GM12801 (cell line): ENCODE data around the gene HAUS7.

ENCODE experiments used
- TF ChIP-seq, protein P1 (sequence below): IDR thresholded peaks from one replicate; pipeline ENCODE4 v1.5.1; 2011; ENCODE audit warnings: control low read depth; ENCODE audit not compliant: insufficient read length; ENCODE audit errors: extremely low read depth

The HAUS7 gene

DNA sequence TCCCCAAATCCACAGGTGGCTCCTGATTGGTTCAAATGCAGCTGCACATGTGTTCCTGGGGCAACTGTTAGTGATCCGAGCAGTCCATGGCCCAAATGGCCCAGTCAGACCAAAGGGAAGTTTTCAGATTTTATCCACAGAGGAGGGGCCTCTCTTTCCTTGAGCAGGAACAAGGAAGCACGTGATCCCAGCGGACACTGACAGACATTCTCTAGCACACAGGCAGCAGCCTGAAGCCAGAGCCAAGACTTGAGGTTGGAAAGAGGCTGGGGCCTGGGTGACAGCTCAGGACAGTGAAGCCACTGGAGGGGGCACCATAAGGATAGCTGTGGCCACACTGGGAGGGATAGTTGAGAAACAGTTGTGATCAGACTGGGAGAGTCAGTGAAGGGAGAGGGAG, 62.6 kb downstream of the HAUS7 start:
- TF ChIP-seq, protein P1, sequence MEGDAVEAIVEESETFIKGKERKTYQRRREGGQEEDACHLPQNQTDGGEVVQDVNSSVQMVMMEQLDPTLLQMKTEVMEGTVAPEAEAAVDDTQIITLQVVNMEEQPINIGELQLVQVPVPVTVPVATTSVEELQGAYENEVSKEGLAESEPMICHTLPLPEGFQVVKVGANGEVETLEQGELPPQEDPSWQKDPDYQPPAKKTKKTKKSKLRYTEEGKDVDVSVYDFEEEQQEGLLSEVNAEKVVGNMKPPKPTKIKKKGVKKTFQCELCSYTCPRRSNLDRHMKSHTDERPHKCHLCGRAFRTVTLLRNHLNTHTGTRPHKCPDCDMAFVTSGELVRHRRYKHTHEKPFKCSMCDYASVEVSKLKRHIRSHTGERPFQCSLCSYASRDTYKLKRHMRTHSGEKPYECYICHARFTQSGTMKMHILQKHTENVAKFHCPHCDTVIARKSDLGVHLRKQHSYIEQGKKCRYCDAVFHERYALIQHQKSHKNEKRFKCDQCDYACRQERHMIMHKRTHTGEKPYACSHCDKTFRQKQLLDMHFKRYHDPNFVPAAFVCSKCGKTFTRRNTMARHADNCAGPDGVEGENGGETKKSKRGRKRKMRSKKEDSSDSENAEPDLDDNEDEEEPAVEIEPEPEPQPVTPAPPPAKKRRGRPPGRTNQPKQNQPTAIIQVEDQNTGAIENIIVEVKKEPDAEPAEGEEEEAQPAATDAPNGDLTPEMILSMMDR: no peak

DNA sequence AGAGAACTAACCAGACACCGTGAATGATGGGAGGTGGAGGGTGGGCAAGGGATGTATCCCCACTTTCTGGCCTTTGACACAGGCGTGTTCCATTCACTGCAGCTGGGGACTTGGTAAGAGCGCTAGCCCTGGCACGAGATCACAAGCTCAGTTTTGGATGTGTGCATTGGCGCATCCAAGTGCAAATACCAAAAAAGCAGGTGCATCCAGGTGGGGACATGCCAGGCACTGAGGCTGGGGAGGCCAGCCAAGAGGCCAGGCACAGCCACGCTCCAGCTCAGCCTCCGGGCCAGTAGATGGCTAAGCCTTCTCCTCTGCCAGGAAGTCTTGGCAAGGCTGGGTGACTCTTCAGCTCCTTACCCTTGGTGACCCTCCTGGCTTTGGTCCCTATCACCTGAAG, 63.5 kb downstream of the HAUS7 start:
- TF ChIP-seq, protein P1: no peak

DNA sequence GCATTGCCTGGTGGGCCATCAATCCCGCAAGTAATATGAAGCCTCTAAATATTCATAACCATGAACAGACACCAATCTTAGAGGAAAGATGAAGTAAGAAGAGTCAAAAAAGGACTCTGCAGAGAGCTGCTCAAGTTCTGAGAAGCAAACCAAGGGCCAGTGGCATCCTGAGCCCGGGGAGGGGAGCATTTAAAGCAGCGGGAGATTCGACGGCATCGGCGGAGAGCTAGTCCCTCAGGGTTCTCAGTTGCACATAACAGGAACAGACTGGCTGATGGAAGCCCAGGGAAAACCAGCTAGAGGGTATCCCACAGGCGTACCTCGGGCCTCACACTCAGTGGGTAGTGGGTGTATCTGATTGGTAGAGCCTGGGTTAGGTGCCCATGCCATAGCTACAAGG, 64.4 kb downstream of the HAUS7 start:
- TF ChIP-seq, protein P1: no peak

DNA sequence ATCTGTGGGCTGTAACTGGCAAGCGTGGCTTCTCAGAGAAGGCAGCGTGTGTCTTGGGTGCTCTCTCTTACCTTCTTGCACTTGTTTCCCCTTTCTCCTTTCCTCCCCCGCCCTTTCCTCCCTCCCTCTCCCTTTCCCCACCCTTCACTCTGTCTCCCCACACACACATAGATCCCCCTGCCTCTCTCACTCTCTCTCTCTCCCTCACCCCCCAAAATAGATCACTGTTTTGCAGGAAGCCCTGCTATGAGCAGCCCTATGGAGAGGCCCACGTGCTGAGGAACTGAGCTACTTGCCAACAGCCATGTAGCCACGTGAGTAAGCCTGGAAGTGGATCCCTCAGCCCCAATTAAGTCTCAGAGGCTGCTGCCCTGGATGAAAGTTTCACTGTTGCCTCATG, 65.0 kb downstream of the HAUS7 start:
- TF ChIP-seq, protein P1: no peak

DNA sequence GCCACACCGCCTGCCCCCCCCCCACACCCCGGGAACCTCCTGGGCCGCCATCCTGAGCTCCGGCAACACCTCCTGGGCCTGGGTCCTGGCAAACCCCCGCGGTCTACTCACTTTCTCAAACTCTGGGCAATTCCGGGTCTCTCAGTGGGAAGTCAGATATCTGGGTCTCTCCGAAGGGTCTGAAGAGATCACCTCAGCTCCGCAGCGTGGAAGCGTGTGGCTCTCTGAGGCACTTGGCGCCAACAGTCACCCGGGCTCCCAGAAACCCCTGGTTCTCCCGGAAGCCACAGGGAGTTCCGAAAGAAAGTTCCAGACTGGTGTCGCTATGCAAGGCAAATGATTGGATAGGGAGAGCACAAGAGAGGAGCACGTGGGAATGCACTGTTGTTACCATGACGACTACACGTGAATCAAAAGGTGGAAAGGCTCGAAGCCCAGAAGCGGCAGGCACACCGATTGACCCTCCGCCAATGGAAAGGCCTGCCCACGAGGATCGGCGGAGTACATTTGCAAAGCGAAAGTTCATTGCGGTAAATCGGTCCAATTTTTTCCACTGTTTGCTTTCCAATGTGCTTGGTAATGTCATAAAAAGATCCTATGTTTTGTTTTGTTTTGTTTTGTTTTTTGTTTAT, 69.1 kb downstream of the HAUS7 start, which contains the start of gene PNMA6E:
Gene PNMA6E (minus strand): TSS at position 218 of the 632 bp plus-strand sequence. CDS start 2,501 bp downstream, outside the sequence.
- TF ChIP-seq, protein P1: no peak

DNA sequence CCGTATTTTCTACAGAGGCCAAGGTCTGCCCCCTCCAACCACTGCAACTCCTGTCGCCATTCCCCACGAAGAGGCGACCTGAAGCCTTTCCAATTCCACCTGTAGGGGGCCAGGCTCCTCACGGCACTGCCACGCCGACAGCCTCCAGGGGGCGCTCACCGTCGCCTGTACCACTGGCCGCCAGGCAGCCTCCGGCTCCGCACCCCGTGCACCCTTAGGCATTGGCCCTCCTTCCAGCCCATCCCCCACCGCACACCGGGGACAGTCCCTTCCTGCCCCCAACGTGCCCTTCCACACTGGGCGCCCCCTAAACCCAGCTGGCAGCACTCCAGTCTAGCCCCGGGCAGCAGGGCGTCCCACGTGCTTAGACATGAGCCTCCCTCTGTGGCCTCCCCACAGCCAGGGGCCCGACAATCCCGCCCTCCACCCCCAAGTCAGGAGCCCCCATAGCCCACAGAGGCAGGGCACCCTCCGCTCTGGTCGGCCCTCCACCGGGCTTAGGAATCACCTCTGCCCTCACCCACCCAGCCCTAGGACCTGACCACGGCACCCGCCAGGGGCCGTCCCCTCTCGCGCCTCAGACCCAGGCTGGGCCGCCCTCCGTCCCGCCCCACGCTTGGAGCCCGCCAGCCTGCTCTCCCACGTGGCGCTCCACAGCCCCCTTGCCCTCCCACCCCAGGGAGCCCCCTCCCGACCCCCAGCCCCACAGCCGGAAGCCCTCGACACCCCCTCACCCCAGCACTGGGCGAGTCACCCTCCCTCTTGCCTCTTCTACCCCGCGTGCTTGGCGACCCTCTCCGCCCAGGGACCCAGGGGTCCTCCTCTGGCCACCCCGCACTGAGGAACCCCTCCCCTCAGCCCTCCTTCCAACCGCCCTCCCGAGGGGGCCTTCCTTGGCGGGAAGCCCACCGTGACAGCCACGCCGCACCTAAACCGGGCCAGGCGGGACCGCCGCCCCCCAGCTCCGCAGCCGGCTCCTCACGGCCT, 69.9 kb downstream of the HAUS7 start:
- TF ChIP-seq, protein P1: no peak

DNA sequence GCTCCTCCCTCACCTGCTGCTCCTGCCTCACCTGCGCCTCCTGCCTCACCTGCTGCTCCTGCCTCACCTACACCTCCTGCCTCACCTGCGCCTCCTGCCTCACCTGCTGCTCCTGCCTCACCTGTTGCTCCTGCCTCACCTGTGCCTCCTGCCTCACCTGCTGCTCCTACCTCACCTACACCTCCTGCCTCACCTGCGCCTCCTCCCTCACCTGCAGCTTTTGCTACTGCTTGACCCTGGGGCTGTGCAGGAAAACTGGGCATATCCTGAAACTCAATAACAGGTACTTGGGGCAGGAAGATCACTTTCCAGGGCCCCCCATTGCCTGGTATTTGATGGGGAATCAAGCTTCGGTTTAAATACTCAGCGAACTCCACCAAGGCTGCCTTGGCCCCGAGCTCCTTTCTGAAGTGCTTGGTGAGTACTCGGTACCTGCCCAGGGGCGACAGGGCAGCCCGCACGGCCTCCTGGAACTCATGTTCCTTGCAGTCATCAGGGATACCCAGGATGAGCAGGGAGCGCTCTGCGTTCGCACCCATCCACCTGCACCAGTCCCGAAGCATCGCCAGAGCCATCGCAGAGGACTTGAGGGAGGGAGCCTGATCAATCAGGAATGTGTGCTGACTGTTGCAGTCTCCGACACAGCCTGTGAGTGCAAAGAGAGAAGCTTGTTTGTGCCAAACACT, 72.0 kb downstream of the HAUS7 start:
- TF ChIP-seq, protein P1: no peak
